Endothelial cell of umbilical vein (primary cell): ENCODE data around the gene GCGR. TPM values are rescaled to one million over a fixed set of nuclear protein-coding genes. Genes with fewer than 3 reads are reported as not detected.

Source experiments
- BruUV-seq: library from RNA; stranded (reverse); fragments of 400-500 nt; replicated peaks from 2 replicates; lab custom pipeline; 2021; lab: Mats Ljungman, UMichigan
- CTCF ChIA-PET: fragments of 300-600, 350-600 bp; sonication (Branson Sonifier 250); formaldehyde crosslinking; loops from one replicate; lab custom pipeline; 2021; ENCODE audit warnings: antibody characterized with exemption, inconsistent platforms; lab: Charles Lee
- POLR2A ChIA-PET: fragments of 300-600, 350-600 bp; sonication (Branson Sonifier 250); formaldehyde crosslinking; loops from one replicate; lab custom pipeline; 2021; ENCODE audit warnings: antibody characterized with exemption, inconsistent platforms; lab: Charles Lee
- DNase-seq: peaks from one replicate; pipeline ENCODE4 v3.0.0-alpha.2; 2011; ENCODE audit warnings: low read depth, low spot score
- FAIRE-seq: peaks from 2 replicates; lab custom pipeline; 2011; peaks lifted over from hg19 to GRCh38; lab: Jason Lieb, UNC
- H2AFZ ChIP-seq: 2 replicates; pipeline ENCODE4 v1.6.0; 2012; ENCODE audit warnings: low read depth, low read length, control low read depth, inconsistent platforms
- H3K27ac ChIP-seq: 2 replicates; pipeline ENCODE4 v1.5.1; 2011; ENCODE audit warnings: low read depth, mild to moderate bottlenecking, control low read depth, low read length, moderate library complexity; ENCODE audit not compliant: insufficient read depth
- H3K27me3 ChIP-seq, 2 experiments: 2 replicates each; pipeline versions ENCODE4 v1.6.0 to v1.6.1; 2011; ENCODE audit warnings: low read length in 2 of 2, mixed read lengths in 1 of 2; ENCODE audit not compliant: control insufficient read depth in 2 of 2, insufficient read depth in 2 of 2
- H3K36me3 ChIP-seq, 2 experiments: 2 replicates in 1 of 2; 3 replicates in 1 of 2; pipeline ENCODE4 v1.5.1; 2011; ENCODE audit warnings: low read length in 2 of 2, mild to moderate bottlenecking in 1 of 2, moderate library complexity in 1 of 2; ENCODE audit not compliant: control insufficient read depth in 2 of 2, insufficient read depth in 2 of 2; ENCODE audit errors: extremely low read depth in 1 of 2
- H3K4me1 ChIP-seq: 3 replicates; pipeline ENCODE4 v1.5.1; 2011; ENCODE audit warnings: mild to moderate bottlenecking, low read length; ENCODE audit not compliant: control insufficient read depth, insufficient read depth; ENCODE audit errors: extremely low read depth
- H3K4me2 ChIP-seq: 2 replicates; pipeline ENCODE4 v1.6.1; 2011; ENCODE audit warnings: low read length, control low read depth, mixed read lengths; ENCODE audit not compliant: insufficient read depth
- H3K4me3 ChIP-seq, 3 experiments: fragments of 200-600 bp in 1 of 3; sonication (generic), shearing (Covaris generic) in 1 of 3; replicated peaks in 1 of 3; 2 replicates each; pipeline ENCODE4 v1.5.1; 2011 to 2016; ENCODE audit warnings: control low read depth in 3 of 3, low read length in 3 of 3, mild to moderate bottlenecking in 2 of 3, inconsistent platforms in 1 of 3, low read depth in 1 of 3, moderate library complexity in 1 of 3; ENCODE audit not compliant: insufficient read depth in 1 of 3
- H3K79me2 ChIP-seq: 2 replicates; pipeline ENCODE4 v1.6.0; 2012; ENCODE audit warnings: low read length, inconsistent platforms; ENCODE audit not compliant: control insufficient read depth, insufficient read depth
- H3K9ac ChIP-seq: replicated peaks from 2 replicates; pipeline ENCODE3; 2011; ENCODE audit warnings: low read length, control low read depth; ENCODE audit not compliant: insufficient read depth; ENCODE audit errors: extremely low read depth
- H3K9me1 ChIP-seq: replicated peaks from 3 replicates; pipeline ENCODE4 v1.6.0; 2011; ENCODE audit warnings: mild to moderate bottlenecking, low read length; ENCODE audit not compliant: control insufficient read depth, insufficient read depth; ENCODE audit errors: extremely low read depth
- H3K9me3 ChIP-seq: replicated peaks from 2 replicates; pipeline ENCODE4 v1.5.1; 2012; ENCODE audit warnings: low read length, inconsistent platforms; ENCODE audit not compliant: control insufficient read depth, insufficient read depth
- H4K20me1 ChIP-seq: replicated peaks from 2 replicates; pipeline ENCODE3; 2011; ENCODE audit warnings: mild to moderate bottlenecking, low read length; ENCODE audit not compliant: control insufficient read depth, insufficient read depth; ENCODE audit errors: extremely low read depth
- EZH2 ChIP-seq: IDR thresholded peaks from 2 replicates; pipeline ENCODE4 v1.6.1; 2012; ENCODE audit warnings: borderline replicate concordance, low read depth, mild to moderate bottlenecking, moderate library complexity, low read length, inconsistent platforms; ENCODE audit not compliant: severe bottlenecking
- dilution Hi-C: fragments of 300-500 bp; cut with MboI; formaldehyde crosslinking; loops from one replicate; pipeline ENCODE4 v1.15.0; 2019; ENCODE audit warnings: low sequenced_read_pairs; ENCODE audit not compliant: extremely low pct_ligation_motif_present
- intact Hi-C: fragments of 100-400 bp; cut with micrococcal nuclease; formaldehyde crosslinking; loops from one replicate; pipeline ENCODE4 v1.10.0; 2022
- polyA plus RNA-seq, 4 experiments: library from polyadenylated mRNA; depleted of rRNA in 3 of 4; stranded (reverse) in 3 of 4; unstranded in 1 of 4; fragments of >200 nt; gene quantifications; 2 replicates each; pipeline versions ENCODE4 v1.2.1 to v1.2.3, GENCODE V29; 2011 to 2012; ENCODE audit warnings: missing spikeins in 1 of 4
- total RNA-seq: library from RNA; stranded (reverse); gene quantifications from 2 replicates; pipeline ENCODE4 v1.2.3, GENCODE V29; 2021
- TF ChIP-seq, protein P1 (sequence below), 2 donors: IDR thresholded peaks; 1 replicate in 1 of 2; 2 replicates in 1 of 2; pipeline ENCODE4 v1.5.1; 2011; ENCODE audit warnings: low read length in 2 of 2, mild to moderate bottlenecking in 2 of 2, moderate library complexity in 2 of 2, control low read depth in 1 of 2, inconsistent platforms in 1 of 2, low read depth in 1 of 2; ENCODE audit not compliant: insufficient read depth in 1 of 2; ENCODE audit errors: extremely low read depth in 1 of 2

GCGR gene
- total and polyA plus RNA-seq, 2 donors (not counting 3 experiments of a cell fraction or from before 2014, with no cell fraction given) = not detected

DNA sequence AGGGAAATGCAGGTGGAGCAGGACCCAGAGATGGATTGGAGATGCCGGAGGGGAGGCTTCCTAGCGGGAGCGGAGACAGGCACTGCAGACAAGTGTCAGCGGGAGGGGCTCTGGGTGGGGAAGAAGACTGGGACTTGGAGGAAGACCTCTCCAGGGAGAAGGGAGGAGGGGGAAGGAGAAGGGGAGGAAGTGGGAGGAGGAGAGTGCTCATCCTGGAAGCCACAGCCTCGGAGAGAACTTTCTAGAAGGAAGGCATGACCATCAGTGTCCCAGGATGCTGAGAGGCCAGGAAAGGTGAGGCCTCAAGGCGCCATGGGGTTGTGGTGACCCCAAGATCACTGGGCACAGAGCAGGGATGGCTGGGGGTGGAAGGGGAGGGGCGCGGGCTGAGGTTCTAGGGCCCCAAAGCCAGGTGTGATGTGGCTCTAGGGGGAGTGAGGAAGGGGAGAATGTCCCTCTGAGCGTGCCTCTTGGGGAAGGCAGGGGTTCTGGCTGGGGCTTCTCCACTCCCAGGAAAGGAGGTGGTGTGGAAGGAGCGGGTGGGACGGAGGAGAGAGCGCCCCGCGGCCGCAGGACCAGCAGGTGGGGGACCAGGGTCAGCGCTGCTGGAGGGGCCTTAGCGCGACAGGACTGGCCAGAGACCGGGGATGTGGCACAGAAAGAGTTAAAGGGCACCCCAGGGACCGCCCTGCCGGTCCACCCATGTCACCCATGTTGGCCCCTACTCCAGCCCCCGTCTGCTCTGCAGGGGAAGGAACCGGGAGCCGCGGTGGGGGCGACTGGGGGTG, 900 bp upstream of the GCGR start:
- dilution Hi-C loops = no loop called here
- FAIRE-seq (no peak), DNase-seq (no peak)
- intact Hi-C loops = no loop called here
- no peak overlapping the region for H3K27ac ChIP-seq
- no peak overlapping the region for H3K4me2 ChIP-seq
- H3K4me1 ChIP-seq = no peaks in the 10 kb centered on the region
- H4K20me1 ChIP-seq = no peaks in the 10 kb centered on the region
- no peak overlapping the region for H3K9ac ChIP-seq
- no TSS peak for BruUV-seq
- peaks cover 25 to 36% of the 10 kb centered on the region in 2 experiments for H3K27me3 ChIP-seq
- H3K36me3 ChIP-seq = no peaks in the 10 kb centered on the region
- TF ChIP-seq EZH2 = peak; percentile 28
- TF ChIP-seq, protein P1, sequence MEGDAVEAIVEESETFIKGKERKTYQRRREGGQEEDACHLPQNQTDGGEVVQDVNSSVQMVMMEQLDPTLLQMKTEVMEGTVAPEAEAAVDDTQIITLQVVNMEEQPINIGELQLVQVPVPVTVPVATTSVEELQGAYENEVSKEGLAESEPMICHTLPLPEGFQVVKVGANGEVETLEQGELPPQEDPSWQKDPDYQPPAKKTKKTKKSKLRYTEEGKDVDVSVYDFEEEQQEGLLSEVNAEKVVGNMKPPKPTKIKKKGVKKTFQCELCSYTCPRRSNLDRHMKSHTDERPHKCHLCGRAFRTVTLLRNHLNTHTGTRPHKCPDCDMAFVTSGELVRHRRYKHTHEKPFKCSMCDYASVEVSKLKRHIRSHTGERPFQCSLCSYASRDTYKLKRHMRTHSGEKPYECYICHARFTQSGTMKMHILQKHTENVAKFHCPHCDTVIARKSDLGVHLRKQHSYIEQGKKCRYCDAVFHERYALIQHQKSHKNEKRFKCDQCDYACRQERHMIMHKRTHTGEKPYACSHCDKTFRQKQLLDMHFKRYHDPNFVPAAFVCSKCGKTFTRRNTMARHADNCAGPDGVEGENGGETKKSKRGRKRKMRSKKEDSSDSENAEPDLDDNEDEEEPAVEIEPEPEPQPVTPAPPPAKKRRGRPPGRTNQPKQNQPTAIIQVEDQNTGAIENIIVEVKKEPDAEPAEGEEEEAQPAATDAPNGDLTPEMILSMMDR (IDR thresholded peaks at IDR 0.05; ENCODE audit: extremely low read depth in 1 of 2, insufficient read depth in 1 of 2, low read depth in 1 of 2, low read length in 2 of 2) = no peak
- no peak overlapping the region for H3K4me3 ChIP-seq
- POLR2A ChIA-PET = no interaction called here
- H3K9me1 ChIP-seq = no peaks in the 10 kb centered on the region
- H3K9me3 ChIP-seq = no peaks in the 10 kb centered on the region
- no peak overlapping the region for H2AFZ ChIP-seq
- CTCF ChIA-PET = no interaction called here
- no peaks in the 10 kb centered on the region for H3K79me2 ChIP-seq
